ENCODE measurements around the gene SOX4.

Gene SOX4

DNA sequence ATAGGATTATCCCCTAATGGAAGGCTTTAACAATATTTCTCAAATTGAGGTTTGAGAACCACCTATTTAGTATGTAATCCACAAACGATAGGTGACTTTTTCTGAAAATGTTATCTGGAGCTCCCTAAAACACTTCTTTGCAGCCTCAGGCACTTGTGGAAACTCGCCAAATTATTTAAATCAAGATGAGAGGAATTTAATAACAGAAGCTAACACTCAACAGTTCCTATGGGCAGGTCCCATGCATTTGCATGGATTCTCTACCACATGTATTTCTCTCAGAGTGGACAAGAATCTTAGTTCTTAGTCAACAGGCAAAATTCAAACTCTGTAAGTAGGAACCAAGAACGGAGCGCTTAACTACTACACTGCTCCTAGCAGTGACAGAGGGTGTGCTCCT lies 20.7 kb downstream of the SOX4 start:
- DNase-seq (ENCODE audit: low spot score), result no peak

DNA sequence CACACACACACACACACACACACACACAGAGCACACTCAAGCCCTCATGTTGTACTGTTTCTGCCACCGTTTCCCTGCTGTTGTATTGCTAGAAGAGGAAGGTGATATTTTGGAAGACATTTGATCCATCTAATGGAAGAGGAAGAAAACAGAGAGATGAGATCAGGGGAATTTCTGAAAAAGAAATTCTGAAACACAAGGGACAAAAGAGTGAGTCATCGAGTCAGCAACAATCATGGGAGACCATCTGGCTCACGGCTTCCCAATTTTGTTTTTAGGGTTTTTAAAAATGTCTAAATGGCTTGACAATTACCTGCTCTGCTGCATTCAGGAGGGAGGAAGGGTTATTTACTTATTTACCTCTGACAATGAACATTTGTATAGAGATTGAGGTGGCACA lies 22.0 kb downstream of the SOX4 start:
- DNase-seq (ENCODE audit: low spot score), result no peak

DNA sequence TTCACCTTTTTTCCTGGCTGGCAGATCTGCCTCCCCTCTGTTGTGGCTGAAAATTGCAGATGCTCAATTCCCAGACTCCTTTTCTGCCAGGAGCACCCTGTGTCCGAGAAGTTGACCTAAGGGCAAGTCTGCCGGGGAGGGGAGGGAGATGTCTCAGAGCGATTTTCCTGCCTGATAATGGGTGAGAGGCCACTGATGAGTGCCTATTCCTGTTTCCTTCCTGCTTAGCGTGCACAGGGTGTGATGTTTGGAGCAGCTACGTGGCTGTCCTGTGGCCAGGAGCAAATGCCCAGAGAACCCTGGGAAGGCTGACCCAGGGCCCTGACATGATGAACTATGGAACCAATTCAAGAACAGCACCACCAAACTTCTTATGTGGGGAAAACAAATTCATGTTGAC lies 22.5 kb downstream of the SOX4 start:
- no peak for DNase-seq (ENCODE audit: low spot score)

DNA sequence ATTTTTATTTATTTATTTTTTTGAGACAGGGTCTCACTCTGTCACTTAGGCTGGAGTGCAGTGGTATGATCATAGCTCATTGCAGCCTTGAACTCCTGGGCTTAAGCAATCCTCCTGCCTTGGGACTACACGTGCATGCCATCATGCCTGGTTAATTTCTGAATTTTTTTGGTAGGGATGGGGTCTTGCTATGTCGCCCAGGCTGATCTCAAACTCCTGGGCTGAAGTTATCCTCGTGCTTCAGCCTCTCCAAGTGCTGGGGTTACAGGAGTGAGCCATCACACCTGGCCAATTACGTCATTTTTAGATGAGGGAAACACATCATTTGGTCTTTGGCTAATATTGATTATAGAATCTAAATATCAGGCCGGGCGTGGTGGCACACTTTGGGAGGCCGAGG lies 32.1 kb downstream of the SOX4 start:
- DNase-seq (ENCODE audit: low spot score), result no peak

DNA sequence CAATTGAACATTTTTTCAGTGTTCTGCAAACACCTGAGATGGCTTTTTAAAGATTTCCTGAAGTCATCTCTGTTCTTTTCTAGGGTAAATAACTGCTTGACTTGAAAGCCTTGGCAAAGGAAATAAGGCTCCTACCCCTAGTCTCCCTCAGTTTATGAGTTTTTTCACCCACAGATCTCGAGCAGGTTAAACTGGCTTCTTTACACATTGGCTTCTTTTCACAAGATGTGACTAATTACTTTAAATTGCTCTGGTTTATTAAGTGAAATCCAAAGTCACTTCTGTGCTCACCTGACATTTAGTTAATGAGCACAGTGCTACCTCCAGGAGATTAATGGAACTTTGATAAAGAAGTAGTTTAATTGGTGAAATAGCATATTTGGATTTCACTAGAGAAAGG lies 33.2 kb downstream of the SOX4 start:
- no peak for DNase-seq (ENCODE audit: low spot score)

DNA sequence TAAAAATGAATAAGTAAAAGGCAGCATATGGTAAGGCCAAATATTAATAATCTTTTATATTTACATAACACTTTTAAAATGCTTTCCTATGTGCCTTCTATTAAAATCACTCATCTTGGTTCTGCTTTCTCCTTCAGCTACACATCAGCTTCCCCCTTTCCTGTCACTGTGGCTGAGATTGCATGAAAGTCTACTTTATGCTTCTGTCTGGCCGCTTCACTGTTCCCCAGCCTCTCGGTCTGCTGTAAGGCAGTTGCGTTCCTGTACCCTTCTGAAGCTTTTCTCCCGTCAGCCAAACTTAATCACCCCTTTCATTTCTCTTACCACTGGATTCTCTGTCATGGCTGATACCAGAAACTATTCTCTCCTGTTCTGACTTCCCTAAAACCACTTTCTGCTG lies 34.6 kb downstream of the SOX4 start:
- no peak for DNase-seq (ENCODE audit: low spot score)

DNA sequence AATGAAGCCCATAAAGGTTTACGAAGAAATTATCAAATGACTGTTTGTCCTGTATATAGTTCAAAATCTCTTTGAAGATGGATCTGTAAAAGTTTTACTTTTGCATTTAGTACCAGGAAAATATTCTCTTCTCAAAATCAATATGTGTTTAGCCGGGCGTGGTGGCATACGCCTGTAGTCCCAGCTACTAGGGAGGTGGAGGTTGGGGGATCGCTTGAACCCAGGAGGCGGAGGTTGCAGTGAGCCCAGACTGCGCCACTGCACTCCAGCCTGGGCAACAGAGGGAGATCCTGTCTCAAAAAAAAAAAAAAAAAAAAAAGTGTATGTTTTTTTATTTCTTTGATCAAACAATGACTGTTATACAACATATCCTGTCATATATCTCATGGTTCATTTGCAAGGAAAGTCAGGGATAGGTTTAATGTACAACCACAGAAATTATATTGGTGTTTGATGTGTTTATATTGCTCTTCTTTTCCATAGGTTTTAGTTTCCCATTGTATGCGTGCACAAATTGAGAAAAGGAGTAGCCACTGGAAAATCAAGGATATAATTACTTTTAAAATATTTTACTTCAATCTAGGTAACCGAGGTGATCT lies 40.1 kb downstream of the SOX4 start:
- no peak for DNase-seq (ENCODE audit: low spot score)

DNA sequence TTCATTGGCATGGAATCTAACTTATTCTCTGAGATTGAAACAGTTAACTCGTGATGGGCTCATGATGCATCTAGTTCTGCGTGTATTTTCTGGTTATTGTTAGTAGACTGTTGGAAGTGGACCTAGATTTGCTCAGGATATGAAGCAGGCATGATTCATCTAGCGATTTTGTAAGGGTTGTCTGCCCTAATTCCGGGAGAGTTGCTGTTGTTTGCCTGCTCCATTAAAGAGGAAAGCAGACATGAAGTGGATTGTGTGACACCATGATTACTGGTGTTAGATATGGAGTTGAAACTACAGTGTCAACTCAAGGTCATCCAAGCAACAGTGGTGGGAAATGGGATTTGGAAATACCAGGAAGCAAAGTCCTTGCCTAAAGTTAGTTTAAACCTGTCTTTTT lies 41.0 kb downstream of the SOX4 start:
- no peak for DNase-seq (ENCODE audit: low spot score)

DNA sequence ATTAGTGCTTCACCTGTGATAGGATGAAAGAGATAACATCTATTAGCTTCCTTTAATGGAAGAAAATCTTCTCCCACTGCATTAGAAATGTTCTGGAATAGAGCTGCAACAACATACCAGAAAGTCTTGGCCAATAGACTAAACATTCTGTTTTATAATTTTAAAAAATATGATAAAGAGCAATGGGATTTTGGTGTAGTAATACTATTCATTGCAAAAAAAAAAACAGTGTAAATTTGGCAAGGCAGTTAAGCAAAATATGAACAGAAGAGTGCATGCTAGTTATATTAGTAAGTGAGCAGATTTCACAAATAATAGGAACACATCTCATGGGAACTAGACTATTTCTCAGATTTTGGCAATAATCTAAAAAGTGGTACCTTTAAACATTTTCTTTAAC lies 43.3 kb downstream of the SOX4 start:
- DNase-seq (ENCODE audit: low spot score), result no peak

DNA sequence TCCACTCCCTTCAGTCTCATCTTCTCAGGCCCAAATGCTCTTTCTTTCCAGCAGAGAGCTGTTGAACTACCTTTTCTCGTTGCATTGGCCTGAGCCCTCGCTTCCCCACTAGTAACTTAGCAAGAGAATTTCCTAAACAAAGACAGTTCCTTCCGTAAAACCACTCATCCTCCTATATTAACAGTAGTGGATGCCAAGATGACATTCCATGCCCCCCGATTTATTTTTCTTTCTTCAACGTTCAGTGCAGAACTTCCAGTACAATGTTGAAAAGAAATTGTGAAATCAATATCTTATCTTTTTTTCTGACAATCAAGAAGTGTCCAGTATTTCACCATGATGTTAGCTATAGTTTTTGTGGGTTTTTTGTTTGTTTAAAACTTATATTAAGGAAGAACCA lies 45.8 kb downstream of the SOX4 start:
- no peak for DNase-seq (ENCODE audit: low spot score)
